ENCODE measurements around the gene C1orf21.

The C1orf21 gene

DNA sequence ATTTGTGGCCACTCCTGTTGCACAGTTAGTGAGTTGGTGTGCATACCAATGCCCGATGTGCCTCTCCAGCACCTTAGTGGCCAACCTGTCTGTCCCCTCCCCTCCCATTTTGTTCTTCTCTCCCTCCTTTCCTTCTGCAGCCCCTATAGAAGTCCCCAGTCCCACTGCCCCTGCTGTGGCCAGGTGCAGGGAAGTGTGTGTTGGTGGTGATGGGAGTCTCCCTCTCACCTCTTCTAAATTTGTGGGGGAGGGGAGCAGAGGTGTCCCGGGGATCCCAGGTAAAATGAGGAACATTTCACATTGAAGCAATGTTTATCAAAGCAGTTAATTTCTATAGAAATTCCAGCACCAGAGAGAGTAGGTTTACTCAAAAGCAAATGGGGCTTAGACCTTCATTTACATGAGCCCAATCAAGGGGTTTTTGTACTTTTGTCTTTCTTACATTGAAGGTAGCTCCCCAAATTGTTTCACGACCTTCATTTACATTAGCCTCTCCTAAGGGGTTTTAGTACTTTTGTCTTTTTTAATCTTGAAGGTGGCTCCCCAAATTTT lies 3.0 kb upstream of the C1orf21 start:
- intact Hi-C loops (cut with DNase I): no loop called here
- no peak for DNase-seq

GRCh38 chr1:184385865-184386311 lies 941 bp upstream of the C1orf21 start:
- intact Hi-C loops (cut with DNase I): no loop called here
- peak in 4 of 42 donors; percentile 1 to 15 (median 8) for DNase-seq

DNA sequence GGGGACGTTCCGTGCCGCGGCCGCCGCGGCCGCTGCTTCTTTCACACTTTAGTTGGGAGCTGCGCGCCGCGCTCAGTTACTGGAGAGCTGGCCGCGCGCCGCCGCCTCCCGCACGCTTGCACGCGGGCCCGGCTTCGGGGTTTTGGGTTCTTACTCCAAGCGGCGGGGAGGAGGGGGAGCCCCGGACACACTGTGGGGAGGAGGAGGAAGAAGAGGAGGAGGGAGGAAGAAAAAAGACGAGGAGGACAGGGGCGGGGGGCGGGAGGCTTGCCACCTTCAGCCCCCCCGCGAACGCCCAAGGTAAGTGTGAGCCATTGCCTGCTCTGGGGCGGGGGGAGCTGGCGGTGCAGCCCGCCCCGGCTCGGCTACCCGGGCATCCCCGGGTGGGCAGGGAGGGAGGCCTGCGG lies 243 bp downstream of the C1orf21 start:
- intact Hi-C loops (cut with DNase I): no loop called here
- DNase-seq: peak in 5 of 42 donors; percentile 6 to 49 (median 26)

DNA sequence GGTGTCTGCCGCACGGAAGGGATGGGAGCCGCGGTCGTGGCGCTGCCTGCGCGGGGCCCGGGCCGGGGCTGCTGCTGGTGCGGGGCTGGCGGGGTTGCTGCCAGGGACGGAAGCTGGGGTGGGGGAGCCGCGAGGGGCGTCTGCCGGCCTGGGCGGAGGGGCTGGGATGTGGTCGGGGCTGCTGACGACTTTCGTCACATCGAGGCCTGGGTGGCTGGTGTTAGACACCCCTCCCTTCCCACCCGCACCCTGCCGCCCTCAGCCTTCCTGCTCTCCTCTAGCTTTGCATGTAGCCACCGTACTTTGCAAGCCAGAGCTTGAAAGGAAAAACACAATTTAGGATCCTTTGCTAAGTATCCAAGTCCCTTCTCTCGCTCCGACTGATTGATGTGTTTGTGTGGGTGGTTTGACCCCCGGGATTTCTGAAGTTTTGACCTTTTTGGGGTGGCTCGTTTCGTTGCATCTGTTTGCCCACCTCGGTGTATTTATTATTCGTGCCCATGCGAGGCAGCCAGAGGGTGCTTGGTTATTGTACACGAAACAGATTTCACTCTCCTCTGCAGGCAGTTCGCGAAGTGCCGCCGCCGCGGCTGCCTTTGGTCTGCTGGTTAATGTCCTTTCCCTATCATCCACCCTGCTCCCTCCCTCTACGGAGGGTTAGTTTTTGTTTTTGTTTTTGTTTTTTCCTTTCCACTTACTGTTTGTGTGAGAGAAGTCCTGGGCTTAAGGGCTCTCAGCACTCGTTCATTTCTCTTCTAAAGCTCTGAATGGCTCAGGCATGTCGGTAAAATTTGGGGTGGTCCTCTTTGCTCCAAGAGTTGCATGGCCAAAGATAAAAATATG lies 868 bp downstream of the C1orf21 start:
- intact Hi-C loops (cut with DNase I): no loop called here
- peak in 40 of 42 donors; percentile 19 to 67 (median 40) for DNase-seq

GRCh38 chr1:184388319-184388889 lies 1.6 kb downstream of the C1orf21 start:
- peak in 2 of 42 donors; percentile 8 to 38 for DNase-seq

DNA sequence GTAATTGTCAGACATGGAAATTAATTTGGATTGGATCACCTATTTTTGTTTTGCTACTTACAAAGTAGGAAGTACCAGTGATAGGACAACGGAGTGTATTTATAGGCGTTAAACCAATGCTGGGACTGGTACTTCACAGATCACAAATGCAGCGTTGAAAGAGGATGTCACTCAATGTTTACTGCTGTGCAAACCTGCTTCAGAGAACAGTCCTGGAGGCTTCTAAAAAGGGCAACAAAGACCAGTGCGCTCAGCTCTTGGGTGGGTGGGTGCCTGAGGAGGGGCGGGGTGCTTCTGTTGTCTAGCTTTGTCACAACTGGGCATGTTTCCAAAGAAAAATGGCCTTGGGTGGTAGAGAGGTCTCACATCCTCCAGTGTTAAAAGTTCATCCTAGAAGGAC lies 2.1 kb downstream of the C1orf21 start:
- no peak for DNase-seq
- intact Hi-C loops (cut with DNase I): no loop called here

More at GRCh38 chr1:184388319-184388889, 1.6 kb downstream of the C1orf21 start:
- intact Hi-C loops (cut with DNase I): no loop called here

- no peak for DNase-seq
Observed at GRCh38 chr1:184389446-184389845, 2.6 kb downstream of the C1orf21 start.

DNA sequence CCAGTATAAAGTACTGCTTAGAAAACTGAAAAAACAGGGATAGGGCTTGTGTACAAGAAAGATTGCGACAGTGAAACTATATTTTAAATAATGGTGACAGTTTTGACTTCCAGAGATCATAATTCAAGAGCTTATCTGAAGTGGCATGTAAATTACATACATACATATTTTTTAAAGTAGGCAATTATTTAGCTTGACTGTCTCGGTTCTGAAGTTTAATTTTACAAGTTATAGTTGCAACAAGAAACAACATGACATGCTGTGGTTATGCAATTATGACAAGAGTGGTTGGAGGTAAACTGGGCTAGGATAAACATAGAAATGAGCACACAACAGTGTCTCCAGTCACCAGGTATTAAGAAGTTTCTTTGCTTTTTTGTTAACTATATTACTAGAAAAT lies 4.1 kb downstream of the C1orf21 start:
- intact Hi-C loops (cut with DNase I): loop anchor here (10.0 kb wide), 1 partner anchor 64 kb away; no protein-coding TSS in a partner anchor
- DNase-seq: no peak

More at GRCh38 chr1:184389446-184389845, 2.6 kb downstream of the C1orf21 start:
- intact Hi-C loops (cut with DNase I): no loop called here

GRCh38 chr1:184392067-184392466 lies 5.2 kb downstream of the C1orf21 start:
- no peak for DNase-seq
- intact Hi-C loops (cut with DNase I): loop anchor here (10.0 kb wide), 1 partner anchor 63 kb away; no protein-coding TSS in a partner anchor

DNA sequence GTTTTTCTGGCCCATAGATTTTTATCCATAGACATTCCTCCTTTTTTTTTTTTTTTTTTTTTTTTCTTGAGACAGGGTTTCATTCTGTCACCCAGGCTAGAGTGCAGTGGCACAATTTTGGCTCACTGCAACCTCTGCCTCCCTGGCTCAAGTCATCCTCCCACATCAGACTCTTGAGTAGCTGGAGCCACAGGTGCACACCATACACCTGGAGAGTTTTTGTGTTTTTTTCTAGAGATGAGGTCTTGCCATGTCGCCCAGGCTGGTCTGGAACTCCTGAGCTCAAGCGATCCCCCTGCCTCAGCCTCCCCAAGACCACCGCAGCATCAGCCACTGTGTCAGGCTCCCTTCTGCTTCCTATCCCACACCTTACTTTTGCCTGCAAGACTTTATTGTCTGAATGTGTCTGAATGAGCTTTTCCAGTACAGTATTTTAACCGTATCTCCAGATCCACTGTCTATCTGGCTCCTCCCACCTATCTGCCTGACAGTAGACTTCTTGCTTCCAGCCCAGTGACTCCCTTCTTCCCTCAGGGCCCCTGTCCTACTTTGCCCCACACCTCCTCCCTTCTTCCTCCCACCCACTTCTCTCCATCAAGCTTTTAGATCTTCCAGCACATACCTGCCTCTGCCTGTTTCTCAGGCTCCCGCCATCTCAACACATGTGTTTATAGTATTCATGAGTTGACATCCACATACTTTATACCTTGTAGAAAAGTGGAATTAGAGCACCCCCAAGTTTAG lies 6.1 kb downstream of the C1orf21 start:
- intact Hi-C loops (cut with DNase I): loop anchor here (10.0 kb wide), 1 partner anchor 62 kb away; no protein-coding TSS in a partner anchor
- DNase-seq: no peak

GRCh38 chr1:184393962-184394361 lies 7.1 kb downstream of the C1orf21 start:
- no peak for DNase-seq
- intact Hi-C loops (cut with DNase I): loop anchor here (10.0 kb wide), 1 partner anchor 61 kb away; no protein-coding TSS in a partner anchor

DNA sequence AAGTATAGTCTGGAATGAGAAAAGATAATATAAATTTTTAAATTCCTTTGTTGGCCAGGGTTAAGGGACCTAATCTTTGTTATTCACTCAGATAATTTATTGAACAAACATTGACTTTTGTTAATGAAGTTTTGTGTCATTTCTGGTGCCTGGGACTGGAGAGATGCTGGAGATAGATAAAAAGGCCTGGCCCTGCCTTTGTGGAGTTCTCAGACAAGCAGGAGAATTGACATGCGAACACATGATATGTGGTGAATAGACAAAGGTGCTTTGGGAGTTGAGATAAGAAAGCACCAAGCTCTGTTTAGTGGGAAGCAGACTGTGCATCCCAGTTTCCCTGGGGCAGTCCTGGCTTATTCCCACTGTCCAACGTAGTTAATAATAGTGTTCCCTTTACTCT lies 8.5 kb downstream of the C1orf21 start:
- no peak for DNase-seq
- intact Hi-C loops (cut with DNase I): loop anchor here (10.0 kb wide), 1 partner anchor 59 kb away; no protein-coding TSS in a partner anchor

DNA sequence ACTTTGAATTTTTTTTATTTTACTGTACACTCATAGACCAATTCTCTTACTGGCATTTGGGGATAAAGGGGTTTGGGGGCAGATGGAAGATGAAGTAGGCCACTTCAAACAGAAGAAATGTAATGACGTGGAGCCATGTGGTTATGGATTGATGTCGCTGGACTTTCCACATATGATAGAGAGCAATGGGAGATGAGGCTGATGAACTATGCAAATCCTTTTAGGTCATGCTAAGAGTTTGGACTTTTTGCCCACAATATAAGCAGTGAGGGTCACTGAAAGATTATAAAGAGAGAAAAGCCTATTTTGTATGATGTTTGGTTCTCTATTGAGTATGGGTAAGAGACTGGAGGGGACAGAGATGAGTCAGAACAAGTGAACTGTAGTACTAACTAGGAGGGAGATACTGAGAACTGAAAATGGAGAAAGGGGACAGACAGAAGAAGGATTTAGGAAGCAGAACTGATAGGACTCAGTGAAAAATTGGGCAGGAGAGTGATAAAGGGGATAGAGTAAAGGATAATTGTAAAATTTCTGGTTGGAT lies 9.2 kb downstream of the C1orf21 start:
- intact Hi-C loops (cut with DNase I): loop anchor here (10.0 kb wide), 1 partner anchor 59 kb away; no protein-coding TSS in a partner anchor
- no peak for DNase-seq

- DNase-seq: no peak
- intact Hi-C loops (cut with DNase I): loop anchor here (10.0 kb wide), 1 partner anchor 55 kb away; no protein-coding TSS in a partner anchor
Observed at GRCh38 chr1:184399192-184399847, 12.5 kb downstream of the C1orf21 start.

- intact Hi-C loops (cut with DNase I): no loop called here
- DNase-seq: no peak
Observed at GRCh38 chr1:184403961-184404726, 17.3 kb downstream of the C1orf21 start.

- no peak for DNase-seq
- intact Hi-C loops (cut with DNase I): no loop called here
Observed at GRCh38 chr1:184404727-184405027, 17.8 kb downstream of the C1orf21 start.

- intact Hi-C loops (cut with DNase I): no loop called here
- DNase-seq: no peak
Observed at GRCh38 chr1:184405094-184405800, 18.4 kb downstream of the C1orf21 start.

All from head of caudate nucleus (tissue), 42 donors.